Sigmoid colon (tissue), 4 donors: ENCODE results near the gene NAT9.

Source experiments
- POLR2AphosphoS5 ChIP-seq, 4 donors: sonication (generic); formaldehyde crosslinking; IDR thresholded peaks; one replicate each; pipeline ENCODE4 v1.6.1; 2017; ENCODE audit warnings: antibody characterized with exemption in 4 of 4
- TF ChIP-seq, protein P1 (sequence below), 4 experiments: fragments of 450-650 bp in 3 of 4; fragments of 200-600 bp in 1 of 4; IDR thresholded peaks; one replicate each; pipeline ENCODE4 v1.5.1; 2016 to 2019; ENCODE audit warnings: antibody characterized with exemption in 4 of 4, mild to moderate bottlenecking in 3 of 4, moderate library complexity in 2 of 4

DNA sequence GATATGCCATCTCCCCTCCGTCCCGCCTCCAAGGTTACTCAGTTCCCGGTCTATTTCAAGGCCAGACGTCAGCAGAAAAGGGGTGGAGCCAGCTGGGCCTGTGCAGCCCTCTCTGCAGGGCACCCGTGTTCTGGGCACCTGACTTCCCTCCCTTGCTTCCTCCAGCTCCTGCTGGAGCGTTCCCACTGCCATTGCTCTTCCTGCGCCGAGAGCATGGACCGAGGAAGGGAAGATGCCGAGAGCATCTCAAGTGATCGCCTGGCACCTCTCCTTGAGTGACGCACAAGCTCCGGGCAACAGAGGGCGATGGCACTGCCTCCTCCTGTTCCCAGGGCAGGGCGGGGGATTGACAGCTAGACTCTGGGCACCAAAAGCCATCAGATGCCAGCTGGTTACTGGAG is 29.4 kb upstream of the NAT9 start:
- no peak for TF ChIP-seq POLR2AphosphoS5 (IDR thresholded peaks at IDR 0.05)
- TF ChIP-seq, protein P1, sequence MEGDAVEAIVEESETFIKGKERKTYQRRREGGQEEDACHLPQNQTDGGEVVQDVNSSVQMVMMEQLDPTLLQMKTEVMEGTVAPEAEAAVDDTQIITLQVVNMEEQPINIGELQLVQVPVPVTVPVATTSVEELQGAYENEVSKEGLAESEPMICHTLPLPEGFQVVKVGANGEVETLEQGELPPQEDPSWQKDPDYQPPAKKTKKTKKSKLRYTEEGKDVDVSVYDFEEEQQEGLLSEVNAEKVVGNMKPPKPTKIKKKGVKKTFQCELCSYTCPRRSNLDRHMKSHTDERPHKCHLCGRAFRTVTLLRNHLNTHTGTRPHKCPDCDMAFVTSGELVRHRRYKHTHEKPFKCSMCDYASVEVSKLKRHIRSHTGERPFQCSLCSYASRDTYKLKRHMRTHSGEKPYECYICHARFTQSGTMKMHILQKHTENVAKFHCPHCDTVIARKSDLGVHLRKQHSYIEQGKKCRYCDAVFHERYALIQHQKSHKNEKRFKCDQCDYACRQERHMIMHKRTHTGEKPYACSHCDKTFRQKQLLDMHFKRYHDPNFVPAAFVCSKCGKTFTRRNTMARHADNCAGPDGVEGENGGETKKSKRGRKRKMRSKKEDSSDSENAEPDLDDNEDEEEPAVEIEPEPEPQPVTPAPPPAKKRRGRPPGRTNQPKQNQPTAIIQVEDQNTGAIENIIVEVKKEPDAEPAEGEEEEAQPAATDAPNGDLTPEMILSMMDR (IDR thresholded peaks at IDR 0.05): no peak
